Neural cell (in vitro differentiated cells): ENCODE measurements around the gene PLEKHN1. TPM values are rescaled to one million over a fixed set of nuclear protein-coding genes. Genes with fewer than 3 reads are reported as not detected.

Experiments used
- H2AFZ ChIP-seq: fragments of 200-600, 300-800 bp; sonication (generic), shearing (Covaris generic); 2 replicates; pipeline ENCODE4 v1.6.0; 2014; ENCODE audit warnings: low read depth, mild to moderate bottlenecking, antibody characterized with exemption, low read length, moderate library complexity
- H3F3A ChIP-seq: fragments of 200-600 bp; shearing (Covaris generic); 2 replicates; pipeline ENCODE4 v1.6.1; 2016; ENCODE audit warnings: mild to moderate bottlenecking, moderate library complexity, mixed read lengths, antibody characterized with exemption, low read length; ENCODE audit not compliant: insufficient read depth, poor library complexity, severe bottlenecking
- H3K27ac ChIP-seq: fragments of 200-600, 300-800 bp; sonication (generic), shearing (Covaris generic); 2 replicates; pipeline ENCODE4 v1.5.1; 2014; ENCODE audit warnings: mild to moderate bottlenecking, low read length, moderate library complexity
- H3K27me3 ChIP-seq: fragments of 300-800, 200-600 bp; sonication (generic), shearing (Covaris generic); 2 replicates; pipeline ENCODE4 v1.6.0; 2014; ENCODE audit warnings: mild to moderate bottlenecking, low read depth, low read length, moderate library complexity; ENCODE audit not compliant: insufficient read depth
- H3K36me3 ChIP-seq: fragments of 300-800, 200-600 bp; sonication (generic), shearing (Covaris generic); 2 replicates; pipeline ENCODE4 v1.5.1; 2014; ENCODE audit warnings: mild to moderate bottlenecking, antibody characterized with exemption, low read length, moderate library complexity; ENCODE audit not compliant: insufficient read depth
- H3K4me2 ChIP-seq: fragments of 300-800, 200-600 bp; sonication (generic), shearing (Covaris generic); 2 replicates; pipeline ENCODE4 v1.6.0; 2014; ENCODE audit warnings: mild to moderate bottlenecking, low read length
- H3K4me3 ChIP-seq: fragments of 300-800, 200-600 bp; sonication (generic), shearing (Covaris generic); 2 replicates; pipeline ENCODE4 v1.5.1; 2014; ENCODE audit warnings: mild to moderate bottlenecking, low read length, moderate library complexity
- H3K79me2 ChIP-seq: fragments of 200-600 bp; shearing (Covaris generic); replicated peaks from 2 replicates; pipeline ENCODE4 v1.6.0; 2014; ENCODE audit warnings: mild to moderate bottlenecking, low read length, moderate library complexity; ENCODE audit not compliant: insufficient read depth
- H3K9ac ChIP-seq: fragments of 300-800, 200-600 bp; sonication (generic), shearing (Covaris generic); 2 replicates; pipeline ENCODE4 v1.6.1; 2016; ENCODE audit warnings: mild to moderate bottlenecking, low read length, mixed read lengths
- H3K9me2 ChIP-seq: fragments of 200-600 bp; shearing (Covaris generic); 2 replicates; pipeline ENCODE4 v1.6.1; 2016; ENCODE audit warnings: mild to moderate bottlenecking, low read length, mixed read lengths; ENCODE audit not compliant: insufficient read depth
- H3K9me3 ChIP-seq: fragments of 200-600, 300-800 bp; sonication (generic), shearing (Covaris generic); 2 replicates; pipeline ENCODE4 v1.6.1; 2016; ENCODE audit warnings: mild to moderate bottlenecking, mixed run types, low read length, moderate library complexity, mixed read lengths
- H4K20me1 ChIP-seq: fragments of 200-600 bp; shearing (Covaris generic); 2 replicates; pipeline ENCODE4 v1.6.1; 2016; ENCODE audit warnings: mild to moderate bottlenecking, mixed run types; ENCODE audit not compliant: insufficient read depth
- CTCF ChIP-seq: fragments of 450-650 bp; IDR thresholded peaks from 2 replicates; pipeline ENCODE4 v1.5.1; 2014; ENCODE audit warnings: antibody characterized with exemption, mild to moderate bottlenecking, moderate library complexity; ENCODE audit not compliant: poor library complexity, severe bottlenecking
- EP300 ChIP-seq: fragments of 450-650 bp; conservative IDR thresholded peaks from 2 replicates; pipeline ENCODE4 v1.6.1; 2014; ENCODE audit warnings: antibody characterized with exemption, mild to moderate bottlenecking, moderate library complexity; ENCODE audit not compliant: poor library complexity, severe bottlenecking
- EZH2 ChIP-seq: fragments of 200-600, 300-800 bp; shearing (Covaris generic), sonication (generic); IDR thresholded peaks from 2 replicates; pipeline ENCODE4 v1.6.1; 2014; ENCODE audit warnings: antibody characterized with exemption, low read length, borderline replicate concordance, mild to moderate bottlenecking; ENCODE audit not compliant: insufficient read depth, poor library complexity, severe bottlenecking
- MXI1 ChIP-seq: fragments of 450-650 bp; conservative IDR thresholded peaks from 2 replicates; pipeline ENCODE4 v1.6.1; 2014; ENCODE audit warnings: antibody characterized with exemption, mild to moderate bottlenecking; ENCODE audit not compliant: poor library complexity, severe bottlenecking
- POLR2AphosphoS5 ChIP-seq: IDR thresholded peaks from 2 replicates; pipeline ENCODE4 v1.6.1; 2012
- RAD21 ChIP-seq: fragments of 450-650 bp; conservative IDR thresholded peaks from 2 replicates; pipeline ENCODE4 v1.6.1; 2014; ENCODE audit warnings: antibody characterized with exemption, mild to moderate bottlenecking, moderate library complexity
- REST ChIP-seq: IDR thresholded peaks from 2 replicates; pipeline ENCODE4 v1.6.1; 2012; ENCODE audit warnings: borderline replicate concordance
- SMC3 ChIP-seq: fragments of 450-650 bp; conservative IDR thresholded peaks from 2 replicates; pipeline ENCODE4 v1.6.1; 2014; ENCODE audit warnings: antibody characterized with exemption, mild to moderate bottlenecking, moderate library complexity; ENCODE audit not compliant: poor library complexity
- TAF1 ChIP-seq: IDR thresholded peaks from 2 replicates; pipeline ENCODE4 v1.6.1; 2012; ENCODE audit warnings: low read depth
- polyA plus RNA-seq: library from polyadenylated mRNA; depleted of rRNA; stranded (reverse); fragments of >200 nt; gene quantifications from 2 replicates; pipeline ENCODE4 v1.2.3, GENCODE V29; 2014

Gene PLEKHN1
- polyA plus RNA-seq, 1 donor from 2014 or later: 1.1 TPM

- Histone ChIP-seq H3K36me3 (no peaks in the 10 kb centered on the region), H3K4me2 (no peak overlapping the region), H2AFZ (no peak overlapping the region), H3K9ac (no peak overlapping the region), H3K27ac (no peak overlapping the region), H3K9me2 (no peaks in the 10 kb centered on the region), H3K27me3 (no peaks in the 10 kb centered on the region), H3K9me3 (no peaks in the 10 kb centered on the region), H4K20me1 (no peaks in the 10 kb centered on the region), H3K79me2 (peaks cover 4% of the 10 kb centered on the region), H3F3A (no peaks in the 10 kb centered on the region), H3K4me3 (no peak overlapping the region)
- TF ChIP-seq EP300 (no peak), REST (no peak), TAF1 (no peak), CTCF (no peak), EZH2 (no peak), RAD21 (no peak), POLR2AphosphoS5 (no peak), MXI1 (no peak), SMC3 (no peak)
Observed at GRCh38 chr1:1022302-1023009, 56.2 kb downstream of the PLEKHN1 start.

- TF ChIP-seq CTCF (no peak), SMC3 (no peak), RAD21 (no peak)
- Histone ChIP-seq H3K36me3 (no peaks in the 10 kb centered on the region), H3K9ac (no peak overlapping the region), H3K9me2 (no peaks in the 10 kb centered on the region), H2AFZ (no peak overlapping the region), H3K27me3 (no peaks in the 10 kb centered on the region), H3K9me3 (no peaks in the 10 kb centered on the region), H3F3A (no peaks in the 10 kb centered on the region), H3K4me3 (no peak overlapping the region), H4K20me1 (no peaks in the 10 kb centered on the region), H3K79me2 (peaks cover 4% of the 10 kb centered on the region), H3K4me2 (no peak overlapping the region), H3K27ac (no peak overlapping the region)
Observed at GRCh38 chr1:1023700-1024099, 57.4 kb downstream of the PLEKHN1 start.
